HepG2 (cell line): Measurements from ENCODE around the gene SCFD2. TPM values are rescaled to one million over a fixed set of nuclear protein-coding genes. Genes with fewer than 3 reads are reported as not detected.

Source experiments
- ATAC-seq: fragments of 200-7000 bp; cut with Tn5 transposase; 3 replicates; pipeline ENCODE4 v1.9.1; 2020; ENCODE audit warnings: mild to moderate bottlenecking, moderate library complexity
- BruUV-seq: library from RNA; stranded (reverse); fragments of 400-500 nt; replicated peaks from 2 replicates; lab custom pipeline; 2021; lab: Mats Ljungman, UMichigan
- CTCF ChIA-PET: fragments of 300-600 bp; formaldehyde crosslinking; extraction: SDS; loops from one replicate; lab custom pipeline; 2021; ENCODE audit warnings: low total read pairs, inconsistent platforms, low intra/inter-chr PET ratio; lab: Yijun Ruan, JAX
- POLR2A ChIA-PET: fragments of 350-600 bp; sonication (Branson Sonifier 250); formaldehyde crosslinking; loops from one replicate; lab custom pipeline; 2020; ENCODE audit warnings: antibody characterized with exemption, inconsistent platforms; lab: Yijun Ruan, JAX
- DNase-seq: peaks from one replicate; pipeline ENCODE4 v3.0.0-alpha.2; 2015; ENCODE audit warnings: low spot score
- FAIRE-seq: peaks from 3 replicates; lab custom pipeline; 2011; peaks lifted over from hg19 to GRCh38; lab: Jason Lieb, UNC
- H2AFZ ChIP-seq: one replicate; pipeline ENCODE4 v1.6.1; 2011; ENCODE audit warnings: low read length, inconsistent platforms
- H3K27ac ChIP-seq: fragments of 300-600 bp; 3 replicates; pipeline ENCODE4 v1.8.0; 2011; ENCODE audit warnings: mixed run types, mild to moderate bottlenecking, mixed read lengths, low read length, inconsistent platforms; ENCODE audit not compliant: insufficient read depth; ENCODE audit errors: extremely low read length
- H3K27me3 ChIP-seq, 2 experiments: fragments of 200-600 bp in 1 of 2; 2 replicates in 1 of 2; 3 replicates in 1 of 2; pipeline versions ENCODE4 v1.6.0 to v1.8.0; 2011; ENCODE audit warnings: low read length in 2 of 2, mild to moderate bottlenecking in 2 of 2, moderate library complexity in 2 of 2, inconsistent platforms in 1 of 2; ENCODE audit not compliant: insufficient read depth in 2 of 2, control insufficient read depth in 1 of 2
- H3K36me3 ChIP-seq, 2 experiments: fragments of 200-600 bp in 1 of 2; replicated peaks in 1 of 2; 2 replicates in 1 of 2; 3 replicates in 1 of 2; pipeline versions ENCODE4 v1.5.1 to v1.8.0; 2011; ENCODE audit warnings: low read length in 2 of 2, inconsistent platforms in 1 of 2; ENCODE audit not compliant: insufficient read depth in 2 of 2, control insufficient read depth in 1 of 2
- H3K4me1 ChIP-seq: 2 replicates; pipeline ENCODE4 v1.5.1; 2012; ENCODE audit warnings: low read length, inconsistent platforms; ENCODE audit not compliant: insufficient read depth
- H3K4me2 ChIP-seq: 2 replicates; pipeline ENCODE4 v1.6.0; 2011; ENCODE audit warnings: low read depth, low read length, inconsistent platforms
- H3K4me3 ChIP-seq, 3 experiments: fragments of 200-600 bp in 1 of 3; sonication (generic), shearing (Covaris generic) in 1 of 3; replicated peaks in 1 of 3; 2 replicates each; pipeline ENCODE4 v1.5.1; 2011 to 2016; ENCODE audit warnings: low read length in 3 of 3, inconsistent platforms in 2 of 3, low read depth in 2 of 3, mild to moderate bottlenecking in 2 of 3, control low read depth in 1 of 3, mixed read lengths in 1 of 3; ENCODE audit not compliant: insufficient read depth in 1 of 3
- H3K79me2 ChIP-seq: one replicate; pipeline ENCODE4 v1.6.1; 2011; ENCODE audit warnings: low read length, inconsistent platforms; ENCODE audit not compliant: insufficient read depth
- H3K9ac ChIP-seq: 2 replicates; pipeline ENCODE4 v1.6.0; 2011; ENCODE audit warnings: mild to moderate bottlenecking, low read depth, low read length, inconsistent platforms; ENCODE audit not compliant: insufficient read depth
- H3K9me3 ChIP-seq: 2 replicates; pipeline ENCODE4 v1.5.1; 2012; ENCODE audit warnings: mild to moderate bottlenecking, low read length
- H4K20me1 ChIP-seq: 2 replicates; pipeline ENCODE4 v1.6.0; 2011; ENCODE audit warnings: inconsistent platforms, mild to moderate bottlenecking, low read length, moderate library complexity; ENCODE audit not compliant: insufficient read depth
- ERF ChIP-seq: IDR thresholded peaks from 2 replicates; pipeline ENCODE4 v1.6.1; 2018; ENCODE audit warnings: missing biosample characterization, missing genetic modification reagents
- HOXD1 ChIP-seq: sonication (generic); formaldehyde crosslinking; IDR thresholded peaks from 2 replicates; pipeline ENCODE4 v1.5.0; 2020; ENCODE audit warnings: missing genetic modification reagents
- IRF9 ChIP-seq: sonication (generic); formaldehyde crosslinking; IDR thresholded peaks from 2 replicates; pipeline ENCODE4 v1.8.0; 2022; ENCODE audit warnings: missing genetic modification reagents, mild to moderate bottlenecking, borderline replicate concordance
- MAFG ChIP-seq: sonication (generic); formaldehyde crosslinking; IDR thresholded peaks from 2 replicates; pipeline ENCODE4 v1.5.1; 2020; ENCODE audit warnings: mild to moderate bottlenecking, missing genetic modification reagents
- MNT ChIP-seq: fragments of 450-650 bp; IDR thresholded peaks from 2 replicates; pipeline ENCODE4 v1.6.1; 2016
- MXI1 ChIP-seq: IDR thresholded peaks from 3 replicates; pipeline ENCODE4 v1.6.1; 2012; ENCODE audit warnings: low read depth, low read length, inconsistent platforms, borderline replicate concordance
- SMAD9 ChIP-seq: sonication (generic); formaldehyde crosslinking; IDR thresholded peaks from 2 replicates; pipeline ENCODE4 v1.5.1; 2020; ENCODE audit warnings: mild to moderate bottlenecking, missing genetic modification reagents
- SRY ChIP-seq: sonication (generic); formaldehyde crosslinking; IDR thresholded peaks from 2 replicates; pipeline ENCODE4 v1.8.0; 2022; ENCODE audit warnings: mild to moderate bottlenecking, missing genetic modification reagents
- YY1 ChIP-seq: IDR thresholded peaks from 2 replicates; pipeline ENCODE4 v1.6.1; 2011; ENCODE audit warnings: low read length, low read depth, moderate library complexity, mild to moderate bottlenecking; ENCODE audit not compliant: insufficient read depth, insufficient replicate concordance
- ZNF256 ChIP-seq: sonication (generic); formaldehyde crosslinking; conservative IDR thresholded peaks from 2 replicates; pipeline ENCODE4 v1.4.0; 2020; ENCODE audit warnings: missing genetic modification reagents
- ZNF615 ChIP-seq: sonication (generic); formaldehyde crosslinking; IDR thresholded peaks from 2 replicates; pipeline ENCODE4 v1.5.0; 2020; ENCODE audit warnings: mild to moderate bottlenecking, missing genetic modification reagents, borderline replicate concordance
- ZNF772 ChIP-seq: sonication (generic); formaldehyde crosslinking; IDR thresholded peaks from 2 replicates; pipeline ENCODE4 v1.5.0; 2020; ENCODE audit warnings: mild to moderate bottlenecking, missing genetic modification reagents
- ZSCAN21 ChIP-seq: sonication (generic); formaldehyde crosslinking; IDR thresholded peaks from 2 replicates; pipeline ENCODE4 v1.8.0; 2022; ENCODE audit warnings: mild to moderate bottlenecking, missing genetic modification reagents, moderate library complexity, borderline replicate concordance
- WGBS: methylation state at CpG from one replicate; pipeline ENCODE4 v1.1.6; 2017; ENCODE audit warnings: low lambda C conversion rate; 5-methylcytosine and 5-hydroxymethylcytosine counted together
- in situ Hi-C: cut with HindIII; loops from 2 replicates; pipeline ENCODE4 v1.10.0; 2017; ENCODE audit warnings: low pct_unique_long_range_greater_than_20kb; ENCODE audit not compliant: extremely low pct_ligation_motif_present
- intact Hi-C: fragments of 100-400 bp; cut with micrococcal nuclease; formaldehyde crosslinking; loops from one replicate; pipeline ENCODE4 v1.10.0; 2022; ENCODE audit not compliant: unreplicated experiment
- polyA plus RNA-seq, 8 experiments: library from polyadenylated mRNA; depleted of rRNA in 3 of 8; stranded (reverse) in 7 of 8; unstranded in 1 of 8; fragments of >200 nt; fragmentation: Illumina TruSeq in 4 of 8; extraction: Trizol in 4 of 8; gene quantifications; 2 replicates each; pipeline versions ENCODE4 v1.2.1 to v1.2.3, GENCODE V29; 2011 to 2016; ENCODE audit warnings: low read depth in 4 of 8, missing spikeins in 1 of 8, mixed read lengths in 1 of 8; ENCODE audit not compliant: insufficient read depth in 1 of 8
- total RNA-seq, 5 experiments: library from RNA; depleted of rRNA; stranded (reverse); fragments of >200 nt; fragmentation: Illumina TruSeq; extraction: Trizol; gene quantifications; 2 replicates each; pipeline ENCODE4 v1.2.3, GENCODE V29; 2016; ENCODE audit warnings: low read depth in 1 of 5
- TF ChIP-seq, protein P1 (sequence below): sonication (generic); formaldehyde crosslinking; IDR thresholded peaks from 2 replicates; pipeline ENCODE4 v1.5.1; 2020; ENCODE audit warnings: mild to moderate bottlenecking, missing genetic modification reagents, borderline replicate concordance
- TF ChIP-seq, protein P2 (sequence below): sonication (generic); formaldehyde crosslinking; IDR thresholded peaks from 2 replicates; pipeline ENCODE4 v1.9.0; 2021; ENCODE audit warnings: missing genetic modification reagents, borderline replicate concordance

Gene SCFD2
- total and polyA plus RNA-seq, 2 of the 13 experiments (the other 11 are each of a cell fraction or from before 2014, with no cell fraction given), result 4.6 to 15.6 TPM

DNA sequence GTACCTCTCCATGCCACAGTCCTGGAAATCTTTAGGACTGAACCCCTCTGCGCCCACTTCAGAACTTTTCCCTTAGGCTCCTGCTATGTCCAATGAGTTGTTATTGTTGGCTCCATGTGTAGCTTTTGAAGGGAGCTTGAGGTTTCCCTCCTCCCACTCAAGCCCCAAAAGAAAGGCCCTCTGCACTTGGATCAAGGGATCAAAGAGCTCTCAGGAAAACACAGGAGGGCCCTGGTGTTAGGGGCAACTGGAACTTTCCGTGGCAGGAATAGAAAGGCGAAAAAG is 368.8 kb downstream of the SCFD2 start:
- intact Hi-C loops, result no loop called here
- Histone ChIP-seq H3K9ac (no peak overlapping the region), H3K27ac (no peak overlapping the region), H4K20me1 (no peaks in the 10 kb centered on the region), H3K4me1 (peaks cover 21% of the 10 kb centered on the region), H3K9me3 (no peaks in the 10 kb centered on the region), H3K4me2 (no peak overlapping the region), H3K36me3 (no peaks in the 10 kb centered on the region), H2AFZ (no peak overlapping the region), H3K79me2 (no peaks in the 10 kb centered on the region), H3K27me3 (no peaks in the 10 kb centered on the region), H3K4me3 (no peak overlapping the region)
- WGBS, result 85% methylated on average over 3 of the region's 3 CpGs
- FAIRE-seq (no peak), ATAC-seq (no peak), DNase-seq (no peak)
- no TSS peak for BruUV-seq
- ChIA-PET CTCF (no interaction called here), POLR2A (no interaction called here)
- in situ Hi-C loops, result loop anchor here (25.0 kb wide), 1 partner anchor 285 kb away; no protein-coding TSS in a partner anchor
- no peak for TF ChIP-seq ZSCAN21 (CRISPR knock-in tag)
- no peak for TF ChIP-seq HOXD1
- TF ChIP-seq ZNF615 (CRISPR knock-in tag), result no peak
- TF ChIP-seq YY1, result no peak
- TF ChIP-seq ZNF256, result no peak
- no peak for TF ChIP-seq MAFG (CRISPR knock-in tag)
- TF ChIP-seq, protein P1, sequence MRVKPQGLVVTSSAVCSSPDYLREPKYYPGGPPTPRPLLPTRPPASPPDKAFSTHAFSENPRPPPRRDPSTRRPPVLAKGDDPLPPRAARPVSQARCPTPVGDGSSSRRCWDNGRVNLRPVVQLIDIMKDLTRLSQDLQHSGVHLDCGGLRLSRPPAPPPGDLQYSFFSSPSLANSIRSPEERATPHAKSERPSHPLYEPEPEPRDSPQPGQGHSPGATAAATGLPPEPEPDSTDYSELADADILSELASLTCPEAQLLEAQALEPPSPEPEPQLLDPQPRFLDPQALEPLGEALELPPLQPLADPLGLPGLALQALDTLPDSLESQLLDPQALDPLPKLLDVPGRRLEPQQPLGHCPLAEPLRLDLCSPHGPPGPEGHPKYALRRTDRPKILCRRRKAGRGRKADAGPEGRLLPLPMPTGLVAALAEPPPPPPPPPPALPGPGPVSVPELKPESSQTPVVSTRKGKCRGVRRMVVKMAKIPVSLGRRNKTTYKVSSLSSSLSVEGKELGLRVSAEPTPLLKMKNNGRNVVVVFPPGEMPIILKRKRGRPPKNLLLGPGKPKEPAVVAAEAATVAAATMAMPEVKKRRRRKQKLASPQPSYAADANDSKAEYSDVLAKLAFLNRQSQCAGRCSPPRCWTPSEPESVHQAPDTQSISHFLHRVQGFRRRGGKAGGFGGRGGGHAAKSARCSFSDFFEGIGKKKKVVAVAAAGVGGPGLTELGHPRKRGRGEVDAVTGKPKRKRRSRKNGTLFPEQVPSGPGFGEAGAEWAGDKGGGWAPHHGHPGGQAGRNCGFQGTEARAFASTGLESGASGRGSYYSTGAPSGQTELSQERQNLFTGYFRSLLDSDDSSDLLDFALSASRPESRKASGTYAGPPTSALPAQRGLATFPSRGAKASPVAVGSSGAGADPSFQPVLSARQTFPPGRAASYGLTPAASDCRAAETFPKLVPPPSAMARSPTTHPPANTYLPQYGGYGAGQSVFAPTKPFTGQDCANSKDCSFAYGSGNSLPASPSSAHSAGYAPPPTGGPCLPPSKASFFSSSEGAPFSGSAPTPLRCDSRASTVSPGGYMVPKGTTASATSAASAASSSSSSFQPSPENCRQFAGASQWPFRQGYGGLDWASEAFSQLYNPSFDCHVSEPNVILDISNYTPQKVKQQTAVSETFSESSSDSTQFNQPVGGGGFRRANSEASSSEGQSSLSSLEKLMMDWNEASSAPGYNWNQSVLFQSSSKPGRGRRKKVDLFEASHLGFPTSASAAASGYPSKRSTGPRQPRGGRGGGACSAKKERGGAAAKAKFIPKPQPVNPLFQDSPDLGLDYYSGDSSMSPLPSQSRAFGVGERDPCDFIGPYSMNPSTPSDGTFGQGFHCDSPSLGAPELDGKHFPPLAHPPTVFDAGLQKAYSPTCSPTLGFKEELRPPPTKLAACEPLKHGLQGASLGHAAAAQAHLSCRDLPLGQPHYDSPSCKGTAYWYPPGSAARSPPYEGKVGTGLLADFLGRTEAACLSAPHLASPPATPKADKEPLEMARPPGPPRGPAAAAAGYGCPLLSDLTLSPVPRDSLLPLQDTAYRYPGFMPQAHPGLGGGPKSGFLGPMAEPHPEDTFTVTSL, result no peak
- TF ChIP-seq SMAD9 (CRISPR knock-in tag), result no peak
- TF ChIP-seq ERF (CRISPR knock-in tag), result no peak
- TF ChIP-seq, protein P2, sequence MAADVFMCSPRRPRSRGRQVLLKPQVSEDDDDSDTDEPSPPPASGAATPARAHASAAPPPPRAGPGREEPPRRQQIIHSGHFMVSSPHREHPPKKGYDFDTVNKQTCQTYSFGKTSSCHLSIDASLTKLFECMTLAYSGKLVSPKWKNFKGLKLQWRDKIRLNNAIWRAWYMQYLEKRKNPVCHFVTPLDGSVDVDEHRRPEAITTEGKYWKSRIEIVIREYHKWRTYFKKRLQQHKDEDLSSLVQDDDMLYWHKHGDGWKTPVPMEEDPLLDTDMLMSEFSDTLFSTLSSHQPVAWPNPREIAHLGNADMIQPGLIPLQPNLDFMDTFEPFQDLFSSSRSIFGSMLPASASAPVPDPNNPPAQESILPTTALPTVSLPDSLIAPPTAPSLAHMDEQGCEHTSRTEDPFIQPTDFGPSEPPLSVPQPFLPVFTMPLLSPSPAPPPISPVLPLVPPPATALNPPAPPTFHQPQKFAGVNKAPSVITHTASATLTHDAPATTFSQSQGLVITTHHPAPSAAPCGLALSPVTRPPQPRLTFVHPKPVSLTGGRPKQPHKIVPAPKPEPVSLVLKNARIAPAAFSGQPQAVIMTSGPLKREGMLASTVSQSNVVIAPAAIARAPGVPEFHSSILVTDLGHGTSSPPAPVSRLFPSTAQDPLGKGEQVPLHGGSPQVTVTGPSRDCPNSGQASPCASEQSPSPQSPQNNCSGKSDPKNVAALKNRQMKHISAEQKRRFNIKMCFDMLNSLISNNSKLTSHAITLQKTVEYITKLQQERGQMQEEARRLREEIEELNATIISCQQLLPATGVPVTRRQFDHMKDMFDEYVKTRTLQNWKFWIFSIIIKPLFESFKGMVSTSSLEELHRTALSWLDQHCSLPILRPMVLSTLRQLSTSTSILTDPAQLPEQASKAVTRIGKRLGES (CRISPR knock-in tag), result no peak
- TF ChIP-seq ZNF772 (CRISPR knock-in tag), result no peak
- TF ChIP-seq IRF9 (CRISPR knock-in tag), result no peak
- no peak for TF ChIP-seq MXI1
- TF ChIP-seq MNT, result no peak
- no peak for TF ChIP-seq SRY
